Upper lobe of left lung (tissue), 6 donors: ENCODE data around the gene TOGARAM2. TPM values are rescaled to one million over a fixed set of nuclear protein-coding genes. Genes with fewer than 3 reads are reported as not detected.

ENCODE experiments used
- ATAC-seq, 2 donors: fragments of 200-7000 bp; cut with Tn5 transposase; one replicate each; pipeline ENCODE4 v1.9.1; 2022; ENCODE audit warnings: mild to moderate bottlenecking in 2 of 2, moderate library complexity in 2 of 2; ENCODE audit not compliant: low FRiP score in 2 of 2
- DNase-seq, 2 donors: peaks; one replicate each; pipeline ENCODE4 v3.0.0-alpha.2; 2019 to 2020
- H3K27ac ChIP-seq, 4 donors: fragments of 200-600 bp; sonication (generic); one replicate each; pipeline ENCODE4 v1.5.1; 2016 to 2019
- H3K27me3 ChIP-seq, 4 donors: fragments of 200-600 bp; sonication (generic); one replicate each; pipeline ENCODE4 v1.5.1; 2017 to 2019
- H3K36me3 ChIP-seq, 4 donors: fragments of 200-600 bp; sonication (generic); one replicate each; pipeline ENCODE4 v1.5.1; 2016 to 2019
- H3K4me1 ChIP-seq, 4 donors: fragments of 200-600 bp; sonication (generic); one replicate each; pipeline ENCODE4 v1.5.1; 2018 to 2019
- H3K4me3 ChIP-seq, 4 donors: fragments of 200-600 bp; sonication (generic); one replicate each; pipeline ENCODE4 v1.5.1; 2017 to 2019; ENCODE audit warnings: mild to moderate bottlenecking in 2 of 4, moderate library complexity in 1 of 4
- H3K9me3 ChIP-seq, 4 donors: fragments of 200-600 bp; sonication (generic); one replicate each; pipeline ENCODE4 v1.5.1; 2018 to 2019
- CTCF ChIP-seq, 6 experiments: fragments of 450-650 bp in 4 of 6; fragments of 200-600 bp in 2 of 6; sonication (generic) in 2 of 6; IDR thresholded peaks; one replicate each; pipeline ENCODE4 v1.5.1; 2016 to 2019; ENCODE audit warnings: antibody characterized with exemption in 6 of 6
- EP300 ChIP-seq, 4 donors: sonication (generic); formaldehyde crosslinking; IDR thresholded peaks; one replicate each; pipeline ENCODE4 v1.5.1; 2017; ENCODE audit warnings: antibody characterized with exemption in 4 of 4, control low read depth in 2 of 4
- POLR2A ChIP-seq, 4 donors: fragments of 450-650 bp; IDR thresholded peaks; one replicate each; pipeline ENCODE4 v1.5.1; 2016 to 2017; ENCODE audit warnings: antibody characterized with exemption in 4 of 4, mild to moderate bottlenecking in 2 of 4
- POLR2AphosphoS5 ChIP-seq, 2 donors: sonication (generic); formaldehyde crosslinking; IDR thresholded peaks; one replicate each; pipeline ENCODE4 v1.5.1; 2017; ENCODE audit warnings: antibody characterized with exemption in 2 of 2
- WGBS, 2 donors: methylation state at CpG; one replicate each; pipeline ENCODE4 v1.1.5; 2017 to 2018; 5-methylcytosine and 5-hydroxymethylcytosine counted together
- total RNA-seq, 6 donors: library from RNA; depleted of rRNA in 4 of 6; stranded (reverse); fragments of >200 nt in 4 of 6; gene quantifications; one replicate each; pipeline versions ENCODE4 v1.1.0 to v1.2.1, GENCODE V29; 2016 to 2021
- donor health status: DM: no; HTN: no; CAD: no; lungs with moderate emphysema.
- donor health status: DM: no; HTN: yes; CAD: no; lungs with severe emphysema.

The TOGARAM2 gene
- total RNA-seq, 6 donors from 2014 or later = 0.37 to 24.5 (median 10.9) TPM

- TF ChIP-seq POLR2AphosphoS5 (IDR thresholded peaks at IDR 0.05) (peak in 1 of 2 donors; percentile 13), CTCF (IDR thresholded peaks at IDR 0.05) (peak in 2 of 6 experiments; percentile 10 to 29), POLR2A (IDR thresholded peaks at IDR 0.05) (no peak)
- ATAC-seq (peak in 1 of 2 donors; percentile 44), DNase-seq (peak in 1 of 2 donors; percentile 63)
- 44 to 56% methylated on average over 13 of the region's 13 CpGs for WGBS, 2 donors
- H3K27me3 ChIP-seq = no peaks in the 10 kb centered on the region
- no peaks in the 10 kb centered on the region for H3K36me3 ChIP-seq
- H3K9me3 ChIP-seq = no peaks in the 10 kb centered on the region
- no peak overlapping the region for H3K4me3 ChIP-seq
- H3K4me1 ChIP-seq = peaks cover 21 to 51% (median 40%) of the 10 kb centered on the region in 4 donors
- peak overlapping the region in 3 of 4 donors; percentile 15 to 75 (median 47) for H3K27ac ChIP-seq
Observed at GRCh38 chr2:29014811-29015421, 33.8 kb downstream of the TOGARAM2 start.

- 78 to 80% methylated on average over 17 of the region's 17 CpGs for WGBS, 2 donors
- peak overlapping the region; percentile 13 to 75 (median 31) for H3K27ac ChIP-seq
- no peaks in the 10 kb centered on the region for H3K9me3 ChIP-seq
Observed at GRCh38 chr2:29015701-29016470, 34.8 kb downstream of the TOGARAM2 start.

GRCh38 chr2:29016504-29016903 lies 35.4 kb downstream of the TOGARAM2 start:
- 43 to 45% methylated on average over 5 of the region's 5 CpGs for WGBS, 2 donors
- Histone ChIP-seq H3K4me3 (no peak overlapping the region), H3K9me3 (no peaks in the 10 kb centered on the region), H3K36me3 (no peaks in the 10 kb centered on the region), H3K27me3 (no peaks in the 10 kb centered on the region), H3K27ac (peak overlapping the region; percentile 15 to 75 (median 42)), H3K4me1 (peaks cover 15 to 39% (median 31%) of the 10 kb centered on the region in 4 donors)
- DNase-seq (no peak), ATAC-seq (peak in 1 of 2 donors; percentile 2)
- no peak for TF ChIP-seq POLR2A (IDR thresholded peaks at IDR 0.05)
- peak in 1 of 2 donors; percentile 10 for TF ChIP-seq POLR2AphosphoS5 (IDR thresholded peaks at IDR 0.05)
- TF ChIP-seq CTCF (IDR thresholded peaks at IDR 0.05) = no peak
- no peak for TF ChIP-seq EP300 (IDR thresholded peaks at IDR 0.05)

More at GRCh38 chr2:29015701-29016470, 34.8 kb downstream of the TOGARAM2 start:
- DNase-seq = no peak
- Histone ChIP-seq H3K27me3 (no peaks in the 10 kb centered on the region), H3K36me3 (no peaks in the 10 kb centered on the region), H3K4me3 (no peak overlapping the region), H3K4me1 (peaks cover 20 to 45% (median 37%) of the 10 kb centered on the region in 4 donors)
- ATAC-seq = no peak
- TF ChIP-seq POLR2A (IDR thresholded peaks at IDR 0.05) = no peak
- TF ChIP-seq EP300 (IDR thresholded peaks at IDR 0.05) = no peak
- no peak for TF ChIP-seq POLR2AphosphoS5 (IDR thresholded peaks at IDR 0.05)
- no peak for TF ChIP-seq CTCF (IDR thresholded peaks at IDR 0.05)

GRCh38 chr2:29017716-29018435 lies 36.8 kb downstream of the TOGARAM2 start:
- DNase-seq = peak in 1 of 2 donors; percentile 72
- ATAC-seq = no peak

More at GRCh38 chr2:29017716-29018435, 36.8 kb downstream of the TOGARAM2 start:
- no peaks in the 10 kb centered on the region for H3K27me3 ChIP-seq
- H3K36me3 ChIP-seq = no peaks in the 10 kb centered on the region
- no peak for TF ChIP-seq POLR2AphosphoS5 (IDR thresholded peaks at IDR 0.05)
- TF ChIP-seq POLR2A (IDR thresholded peaks at IDR 0.05) = no peak
- TF ChIP-seq CTCF (IDR thresholded peaks at IDR 0.05) = no peak
- TF ChIP-seq EP300 (IDR thresholded peaks at IDR 0.05) = no peak
- H3K4me1 ChIP-seq = peaks cover 3 to 25% (median 18%) of the 10 kb centered on the region in 4 donors
- H3K27ac ChIP-seq = peak overlapping the region in 1 of 4 donors; percentile 35
- H3K4me3 ChIP-seq = no peak overlapping the region
- WGBS, 2 donors = 76 to 86% methylated on average over 6 to 19 of the region's 19 CpGs
- no peaks in the 10 kb centered on the region for H3K9me3 ChIP-seq
